OCI-LY1 (cell line): Measurements from ENCODE around the gene CCZ1.
"Not testable (repeated sequence)": the region's sequence is repeated elsewhere in the genome, so short reads cannot be mapped to it uniquely, and the experiment has no call there.

ENCODE experiments used
- H2AFZ ChIP-seq: fragments of 200-600 bp; sonication (generic), shearing (Covaris generic); 2 replicates; pipeline ENCODE4 v1.6.0; 2014; ENCODE audit warnings: antibody characterized with exemption, mild to moderate bottlenecking, low read length
- H3F3A ChIP-seq: fragments of 200-600 bp; sonication (generic), shearing (Covaris generic); 2 replicates; pipeline ENCODE4 v1.6.0; 2014; ENCODE audit warnings: mild to moderate bottlenecking, antibody characterized with exemption, low read length, moderate library complexity; ENCODE audit not compliant: insufficient read depth
- H3K27ac ChIP-seq: fragments of 200-600 bp; sonication (generic); 2 replicates; pipeline ENCODE4 v1.5.1; 2014; ENCODE audit warnings: low read length, mixed run types, mild to moderate bottlenecking, low read depth; ENCODE audit not compliant: poor library complexity, severe bottlenecking
- H3K27me3 ChIP-seq: fragments of 200-600 bp; sonication (generic); 2 replicates; pipeline ENCODE4 v1.6.0; 2014; ENCODE audit warnings: antibody characterized with exemption, mild to moderate bottlenecking, low read length, moderate library complexity; ENCODE audit not compliant: insufficient read depth
- H3K36me3 ChIP-seq: fragments of 200-600 bp; sonication (generic); 2 replicates; pipeline ENCODE4 v1.6.1; 2014; ENCODE audit warnings: mild to moderate bottlenecking, antibody characterized with exemption, low read length, moderate library complexity, mixed read lengths; ENCODE audit not compliant: insufficient read depth
- H3K4me1 ChIP-seq: fragments of 200-600 bp; sonication (generic); 2 replicates; pipeline ENCODE4 v1.5.1; 2014; ENCODE audit warnings: mild to moderate bottlenecking, low read length, moderate library complexity; ENCODE audit not compliant: insufficient read depth, severe bottlenecking
- H3K4me2 ChIP-seq: fragments of 200-600 bp; sonication (generic), shearing (Covaris generic); 2 replicates; pipeline ENCODE4 v1.6.1; 2014; ENCODE audit warnings: low read length
- H3K4me3 ChIP-seq: fragments of 200-600 bp; sonication (generic); 2 replicates; pipeline ENCODE4 v1.5.1; 2014; ENCODE audit warnings: low read length, low read depth, mild to moderate bottlenecking, mixed read lengths; ENCODE audit not compliant: poor library complexity, severe bottlenecking
- H3K79me2 ChIP-seq: fragments of 200-600 bp; shearing (Covaris generic); 2 replicates; pipeline ENCODE4 v1.6.1; 2016; ENCODE audit warnings: mixed run types, low read length, mixed read lengths; ENCODE audit not compliant: insufficient read depth
- H3K9ac ChIP-seq: fragments of 200-600 bp; sonication (generic), shearing (Covaris generic); 2 replicates; pipeline ENCODE4 v1.6.1; 2014; ENCODE audit warnings: mild to moderate bottlenecking, low read length, mixed read lengths
- H3K9me2 ChIP-seq: fragments of 200-600 bp; sonication (generic), shearing (Covaris generic); 2 replicates; pipeline ENCODE4 v1.6.1; 2014; ENCODE audit warnings: low read depth, mild to moderate bottlenecking, low read length, mixed read lengths
- H3K9me3 ChIP-seq: fragments of 200-600 bp; shearing (Covaris generic); 2 replicates; pipeline ENCODE4 v1.6.1; 2014; ENCODE audit warnings: low read length, mixed read lengths
- H4K20me1 ChIP-seq: fragments of 200-600 bp; sonication (generic), shearing (Covaris generic); 2 replicates; pipeline ENCODE4 v1.6.0; 2016; ENCODE audit warnings: mild to moderate bottlenecking, low read length; ENCODE audit not compliant: insufficient read depth

CCZ1 gene

GRCh38 chr7:5934945-5935450 is 36.5 kb downstream of the CCZ1 start:
- not testable (repeated sequence) for H3K27me3 ChIP-seq

GRCh38 chr7:5963205-5963604 is 64.7 kb downstream of the CCZ1 start:
- not testable (repeated sequence) for H3K9me3 ChIP-seq, H3K4me1 ChIP-seq, H3K79me2 ChIP-seq, H3K9me2 ChIP-seq, H3K27ac ChIP-seq, H3F3A ChIP-seq, H3K9ac ChIP-seq, H3K27me3 ChIP-seq, H4K20me1 ChIP-seq, H3K4me3 ChIP-seq, H3K4me2 ChIP-seq, H3K36me3 ChIP-seq, H2AFZ ChIP-seq

More at GRCh38 chr7:5934945-5935450, 36.5 kb downstream of the CCZ1 start:
- not testable (repeated sequence) for H3K4me2 ChIP-seq, H3K4me3 ChIP-seq, H3K79me2 ChIP-seq, H3K9me2 ChIP-seq, H3K36me3 ChIP-seq, H3F3A ChIP-seq, H2AFZ ChIP-seq, H3K9me3 ChIP-seq, H3K27ac ChIP-seq, H3K9ac ChIP-seq, H3K4me1 ChIP-seq, H4K20me1 ChIP-seq

GRCh38 chr7:5963810-5964209 is 65.3 kb downstream of the CCZ1 start:
- H4K20me1 ChIP-seq, H3K9me3 ChIP-seq, H3K4me2 ChIP-seq, H3K36me3 ChIP-seq, H3K79me2 ChIP-seq, H3K9ac ChIP-seq, H3K4me1 ChIP-seq, H3K27ac ChIP-seq, H3K9me2 ChIP-seq, H3F3A ChIP-seq, H3K4me3 ChIP-seq, H3K27me3 ChIP-seq, H2AFZ ChIP-seq: not testable (repeated sequence)

GRCh38 chr7:5970347-5970911 is 71.9 kb downstream of the CCZ1 start, which contains the start of gene RSPH10B:
TSS of gene RSPH10B (minus strand) at chr7:5970689. CDS start at chr7:5967116, 3,573 bp downstream.
- H3K9me3 ChIP-seq, H3K4me2 ChIP-seq, H4K20me1 ChIP-seq, H3K9ac ChIP-seq, H3K4me3 ChIP-seq, H3K79me2 ChIP-seq, H3K9me2 ChIP-seq, H3K36me3 ChIP-seq, H3K27ac ChIP-seq, H3K4me1 ChIP-seq, H2AFZ ChIP-seq, H3K27me3 ChIP-seq, H3F3A ChIP-seq: not testable (repeated sequence)

GRCh38 chr7:5973580-5973979 is 75.0 kb downstream of the CCZ1 start:
- not testable (repeated sequence) for H3K4me1 ChIP-seq, H3K79me2 ChIP-seq, H3K9ac ChIP-seq, H3F3A ChIP-seq, H3K9me2 ChIP-seq, H3K36me3 ChIP-seq, H4K20me1 ChIP-seq, H3K27ac ChIP-seq, H3K9me3 ChIP-seq, H2AFZ ChIP-seq, H3K4me3 ChIP-seq, H3K27me3 ChIP-seq, H3K4me2 ChIP-seq
